KMS-11 (cell line): Measurements from ENCODE around the gene RCL1.
"Not testable (repeated sequence)": the region's sequence is repeated elsewhere in the genome, so short reads cannot be mapped to it uniquely, and the experiment has no call there.

Experiments used
- H2AFZ ChIP-seq: fragments of 200-600 bp; sonication (generic); 2 replicates; pipeline ENCODE4 v1.6.1; 2016; ENCODE audit warnings: antibody characterized with exemption, mixed run types, low read depth
- H3K27ac ChIP-seq: fragments of 200-600 bp; sonication (generic); 2 replicates; pipeline ENCODE4 v1.6.1; 2016; ENCODE audit warnings: mild to moderate bottlenecking, mixed run types
- H3K27me3 ChIP-seq: fragments of 200-600 bp; sonication (generic); 2 replicates; pipeline ENCODE4 v1.6.1; 2017; ENCODE audit warnings: mild to moderate bottlenecking, low read depth, mixed run types, moderate library complexity; ENCODE audit not compliant: insufficient read depth
- H3K36me3 ChIP-seq: fragments of 200-600 bp; sonication (generic); 2 replicates; pipeline ENCODE4 v1.6.1; 2017; ENCODE audit warnings: mild to moderate bottlenecking, mixed run types; ENCODE audit not compliant: insufficient read depth
- H3K4me1 ChIP-seq: fragments of 200-600 bp; sonication (generic); 2 replicates; pipeline ENCODE4 v1.6.1; 2016; ENCODE audit warnings: mild to moderate bottlenecking, low read depth, mixed run types; ENCODE audit not compliant: poor library complexity, severe bottlenecking
- H3K4me2 ChIP-seq: fragments of 200-600 bp; sonication (generic); 2 replicates; pipeline ENCODE4 v1.7.0; 2016; ENCODE audit warnings: mild to moderate bottlenecking, mixed run types
- H3K4me3 ChIP-seq: fragments of 200-600 bp; sonication (generic); IDR thresholded peaks from 2 replicates; pipeline ENCODE4 v1.6.1; 2017; ENCODE audit warnings: low read depth, low read length, mixed read lengths; ENCODE audit not compliant: insufficient read depth
- H3K79me2 ChIP-seq: fragments of 200-600 bp; sonication (generic); 2 replicates; pipeline ENCODE4 v1.6.1; 2016; ENCODE audit warnings: low read depth, mixed run types; ENCODE audit not compliant: insufficient read depth
- H3K9ac ChIP-seq: fragments of 200-600 bp; sonication (generic); 2 replicates; pipeline ENCODE4 v1.6.1; 2016; ENCODE audit warnings: mild to moderate bottlenecking, mixed run types
- H4K20me1 ChIP-seq: fragments of 200-600 bp; sonication (generic); 2 replicates; pipeline ENCODE4 v1.6.1; 2016; ENCODE audit warnings: mild to moderate bottlenecking, mixed run types; ENCODE audit not compliant: insufficient read depth
- TF ChIP-seq, protein P1 (sequence below): fragments of 200-600 bp; sonication (generic); conservative IDR thresholded peaks from 2 replicates; pipeline ENCODE4 v1.6.1; 2017; ENCODE audit warnings: low read depth, mild to moderate bottlenecking, antibody characterized with exemption, low read length, moderate library complexity, mixed read lengths

The RCL1 gene

DNA sequence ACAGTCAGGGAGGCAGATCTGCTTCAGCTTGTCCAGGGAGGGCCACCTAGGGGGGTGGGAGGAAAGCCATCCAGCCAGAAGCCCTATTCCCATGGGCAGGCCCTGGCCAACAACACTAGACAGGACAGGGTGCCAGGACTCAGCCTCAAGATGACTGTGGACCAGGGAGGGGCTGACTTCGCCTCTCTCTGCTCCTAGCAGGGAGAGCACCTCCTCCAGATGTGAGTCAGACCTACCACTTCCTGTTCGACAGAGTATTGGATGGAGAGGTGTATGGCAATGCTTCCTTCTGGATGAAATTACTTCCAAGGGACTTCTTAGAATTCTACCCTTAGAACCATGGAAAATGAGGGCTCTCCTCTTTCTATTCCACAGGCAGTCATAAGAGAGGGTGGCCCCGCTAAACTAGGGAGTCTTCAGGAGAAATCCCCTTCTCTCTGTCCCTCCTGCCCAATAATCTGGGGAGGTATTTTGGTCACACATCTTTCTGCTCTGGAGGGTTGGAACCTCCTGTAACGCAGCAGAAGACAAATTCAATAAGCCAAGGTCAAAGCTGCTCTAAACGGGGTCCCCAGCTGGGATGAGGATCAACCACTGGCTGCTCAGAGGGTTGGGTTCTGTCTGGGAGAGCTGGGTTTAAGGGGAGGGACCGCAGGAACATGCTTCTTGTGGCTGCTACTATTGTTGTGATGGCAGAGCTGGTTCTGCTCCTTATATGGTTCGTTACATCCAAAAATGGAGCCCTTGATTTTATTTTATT, 23.2 kb upstream of the RCL1 start:
- Histone ChIP-seq H3K4me3 (no peak overlapping the region), H3K9ac (no peak overlapping the region), H2AFZ (no peak overlapping the region), H3K4me1 (no peaks in the 10 kb centered on the region), H3K36me3 (no peaks in the 10 kb centered on the region), H4K20me1 (no peaks in the 10 kb centered on the region), H3K27ac (no peak overlapping the region), H3K27me3 (no peaks in the 10 kb centered on the region), H3K79me2 (no peaks in the 10 kb centered on the region), H3K4me2 (no peak overlapping the region)
- TF ChIP-seq, protein P1, sequence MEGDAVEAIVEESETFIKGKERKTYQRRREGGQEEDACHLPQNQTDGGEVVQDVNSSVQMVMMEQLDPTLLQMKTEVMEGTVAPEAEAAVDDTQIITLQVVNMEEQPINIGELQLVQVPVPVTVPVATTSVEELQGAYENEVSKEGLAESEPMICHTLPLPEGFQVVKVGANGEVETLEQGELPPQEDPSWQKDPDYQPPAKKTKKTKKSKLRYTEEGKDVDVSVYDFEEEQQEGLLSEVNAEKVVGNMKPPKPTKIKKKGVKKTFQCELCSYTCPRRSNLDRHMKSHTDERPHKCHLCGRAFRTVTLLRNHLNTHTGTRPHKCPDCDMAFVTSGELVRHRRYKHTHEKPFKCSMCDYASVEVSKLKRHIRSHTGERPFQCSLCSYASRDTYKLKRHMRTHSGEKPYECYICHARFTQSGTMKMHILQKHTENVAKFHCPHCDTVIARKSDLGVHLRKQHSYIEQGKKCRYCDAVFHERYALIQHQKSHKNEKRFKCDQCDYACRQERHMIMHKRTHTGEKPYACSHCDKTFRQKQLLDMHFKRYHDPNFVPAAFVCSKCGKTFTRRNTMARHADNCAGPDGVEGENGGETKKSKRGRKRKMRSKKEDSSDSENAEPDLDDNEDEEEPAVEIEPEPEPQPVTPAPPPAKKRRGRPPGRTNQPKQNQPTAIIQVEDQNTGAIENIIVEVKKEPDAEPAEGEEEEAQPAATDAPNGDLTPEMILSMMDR = no peak

DNA sequence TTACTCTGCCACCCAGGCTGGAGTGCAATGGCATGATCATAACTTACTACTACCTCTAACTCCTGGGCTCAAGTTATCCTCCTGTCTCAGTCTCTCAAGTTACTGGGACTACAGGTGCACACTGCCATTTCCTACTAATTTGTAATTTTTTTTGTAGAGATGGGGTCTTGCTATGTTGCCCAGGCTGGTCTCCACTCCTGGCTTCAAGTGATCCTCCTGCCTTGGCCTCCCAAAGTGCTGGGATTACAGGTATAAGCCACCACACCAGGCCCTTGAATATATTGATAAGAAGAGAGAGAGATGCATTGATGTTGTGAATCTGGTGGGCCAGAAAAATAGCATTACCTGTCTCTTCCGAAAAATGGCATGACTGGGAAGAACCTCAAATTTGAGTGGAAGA, 21.0 kb upstream of the RCL1 start:
- Histone ChIP-seq H3K4me2 (no peak overlapping the region), H3K79me2 (no peaks in the 10 kb centered on the region), H2AFZ (no peak overlapping the region), H3K9ac (no peak overlapping the region), H3K4me3 (no peak overlapping the region), H3K27ac (no peak overlapping the region), H3K4me1 (no peaks in the 10 kb centered on the region), H4K20me1 (no peaks in the 10 kb centered on the region), H3K27me3 (no peaks in the 10 kb centered on the region), H3K36me3 (no peaks in the 10 kb centered on the region)
- TF ChIP-seq, protein P1 = no peak

DNA sequence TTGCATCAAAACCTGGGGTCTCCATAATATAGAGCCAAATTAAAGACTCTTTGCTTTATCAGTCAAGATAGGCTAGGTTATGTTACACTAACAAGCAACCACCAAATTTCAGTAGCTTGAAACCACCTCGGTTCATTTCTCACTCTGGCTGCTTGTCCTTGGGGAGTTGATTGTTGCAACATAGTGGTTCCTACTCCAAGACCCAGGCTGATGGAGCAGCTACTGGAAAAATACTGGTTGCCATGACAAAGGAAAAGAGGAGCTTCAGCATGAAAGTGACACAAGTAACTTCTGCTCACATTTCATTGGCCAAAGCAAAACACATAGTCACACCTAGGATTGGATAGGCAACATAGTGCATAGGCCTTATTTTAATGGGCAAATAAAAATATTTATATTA, 18.5 kb upstream of the RCL1 start:
- Histone ChIP-seq H3K4me1 (no peaks in the 10 kb centered on the region), H3K27ac (no peak overlapping the region), H3K4me2 (no peak overlapping the region), H2AFZ (no peak overlapping the region), H3K4me3 (no peak overlapping the region), H4K20me1 (no peaks in the 10 kb centered on the region), H3K27me3 (no peaks in the 10 kb centered on the region), H3K79me2 (no peaks in the 10 kb centered on the region), H3K9ac (no peak overlapping the region), H3K36me3 (no peaks in the 10 kb centered on the region)
- TF ChIP-seq, protein P1 = no peak

DNA sequence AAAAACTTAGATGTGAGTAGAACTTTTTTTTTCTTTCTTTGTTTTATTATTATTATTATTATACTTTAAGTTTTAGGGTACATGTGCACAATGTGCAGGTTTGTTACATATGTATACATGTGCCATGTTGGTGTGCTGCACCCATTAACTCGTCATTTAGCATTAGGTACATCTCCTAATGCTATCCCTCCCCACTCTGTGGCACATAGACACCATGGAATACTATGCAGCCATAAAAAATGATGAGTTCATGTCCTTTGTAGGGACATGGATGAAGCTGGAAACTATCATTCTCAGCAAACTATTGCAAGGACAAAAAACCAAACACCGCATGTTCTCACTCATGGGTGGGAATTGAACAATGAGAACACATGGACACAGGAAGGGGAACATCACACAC, 17.8 kb upstream of the RCL1 start:
- H3K27ac ChIP-seq, H3K79me2 ChIP-seq, H2AFZ ChIP-seq, H3K4me3 ChIP-seq, H3K4me2 ChIP-seq, H4K20me1 ChIP-seq, H3K27me3 ChIP-seq, H3K36me3 ChIP-seq, H3K9ac ChIP-seq, H3K4me1 ChIP-seq: not testable (repeated sequence)

DNA sequence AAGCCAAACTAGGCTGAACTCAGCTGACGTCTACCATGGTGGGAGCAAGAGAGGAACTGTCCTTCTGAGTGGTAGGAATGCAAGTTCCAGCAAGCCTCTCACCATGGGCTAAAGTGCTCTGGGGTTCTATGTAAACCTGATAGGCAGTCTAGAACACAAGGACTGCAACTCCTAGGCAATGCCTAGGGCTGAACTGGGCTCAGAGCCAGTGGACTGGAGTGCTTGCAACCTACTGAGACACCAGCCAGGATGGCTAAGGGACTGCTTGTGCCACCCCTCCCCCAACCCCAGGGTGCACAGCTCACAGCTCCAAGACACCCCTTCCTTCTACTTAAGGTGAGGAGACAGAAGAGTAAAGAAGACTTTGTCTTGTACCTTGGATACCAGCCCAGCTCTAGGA, 12.1 kb upstream of the RCL1 start:
- Histone ChIP-seq H3K4me3 (no peak overlapping the region), H3K4me1 (no peaks in the 10 kb centered on the region), H3K9ac (no peak overlapping the region), H3K27ac (no peak overlapping the region), H2AFZ (no peak overlapping the region), H3K4me2 (no peak overlapping the region), H3K36me3 (no peaks in the 10 kb centered on the region), H3K27me3 (no peaks in the 10 kb centered on the region), H4K20me1 (no peaks in the 10 kb centered on the region), H3K79me2 (no peaks in the 10 kb centered on the region)
- TF ChIP-seq, protein P1 = no peak
